Measurements from ENCODE around the gene CCDC47. TPM values are rescaled to one million over a fixed set of nuclear protein-coding genes. Genes with fewer than 3 reads are reported as not detected.

Gene CCDC47
- total and polyA plus RNA-seq, 2 of the 13 experiments (the other 11 are each of a cell fraction or from before 2014, with no cell fraction given): 59.3 to 99.5 TPM

- Histone ChIP-seq H3K9ac (ENCODE audit: insufficient read depth, low read depth, low read length) (no peak overlapping the region), H3K36me3 (replicated peaks in 1 of 2; ENCODE audit: control insufficient read depth in 1 of 2, insufficient read depth in 2 of 2, low read length in 2 of 2) (peaks cover 52 to 96% of the 10 kb centered on the region in 2 experiments), H3K9me3 (ENCODE audit: low read length) (no peaks in the 10 kb centered on the region), H4K20me1 (ENCODE audit: insufficient read depth, low read length) (no peaks in the 10 kb centered on the region), H3K79me2 (ENCODE audit: insufficient read depth, low read length) (no peaks in the 10 kb centered on the region), H2AFZ (ENCODE audit: low read length) (no peak overlapping the region), H3K27ac (ENCODE audit: extremely low read length, insufficient read depth, low read length) (no peak overlapping the region), H3K27me3 (ENCODE audit: control insufficient read depth in 1 of 2, insufficient read depth in 2 of 2, low read length in 2 of 2) (no peaks in the 10 kb centered on the region), H3K4me3 (replicated peaks in 1 of 3; ENCODE audit: insufficient read depth in 1 of 3, low read depth in 2 of 3, low read length in 3 of 3) (no peak overlapping the region), H3K4me2 (ENCODE audit: low read depth, low read length) (no peak overlapping the region), H3K4me1 (ENCODE audit: insufficient read depth, low read length) (no peaks in the 10 kb centered on the region)
- TF ChIP-seq FUBP1 (CRISPR knock-in tag; IDR thresholded peaks at IDR 0.05; ENCODE audit: borderline replicate concordance) (no peak), ZNF549 (CRISPR knock-in tag; IDR thresholded peaks at IDR 0.05) (no peak), MXI1 (IDR thresholded peaks at IDR 0.05; ENCODE audit: borderline replicate concordance, low read depth, low read length) (no peak), ZNF737 (CRISPR knock-in tag; IDR thresholded peaks at IDR 0.05; ENCODE audit: borderline replicate concordance) (no peak), ZNF629 (CRISPR knock-in tag; conservative IDR thresholded peaks at IDR 0.05) (no peak), PAX8 (CRISPR knock-in tag; IDR thresholded peaks at IDR 0.05; ENCODE audit: borderline replicate concordance) (no peak), ARID5B (CRISPR knock-in tag; IDR thresholded peaks at IDR 0.05) (no peak), YEATS4 (CRISPR knock-in tag; IDR thresholded peaks at IDR 0.05; ENCODE audit: borderline replicate concordance) (no peak), HINFP (CRISPR knock-in tag; IDR thresholded peaks at IDR 0.05; ENCODE audit: low read depth) (no peak), HMGA1 (CRISPR knock-in tag; conservative IDR thresholded peaks at IDR 0.05) (no peak), ZNF256 (CRISPR knock-in tag; conservative IDR thresholded peaks at IDR 0.05) (no peak), ZNF558 (CRISPR knock-in tag; IDR thresholded peaks at IDR 0.05; ENCODE audit: borderline replicate concordance) (no peak)
- in situ Hi-C loops (cut with HindIII; ENCODE audit: extremely low pct_ligation_motif_present, low pct_unique_long_range_greater_than_20kb): no loop called here
- FAIRE-seq (no peak), ATAC-seq (no peak), DNase-seq (ENCODE audit: low spot score) (no peak)
- intact Hi-C loops (cut with micrococcal nuclease; ENCODE audit: unreplicated experiment): no loop called here
- POLR2A ChIA-PET: interaction anchor here (1.3 kb wide), 1 partner anchor 11 kb away, joined by 3 read pairs; no protein-coding TSS in a partner anchor
- BruUV-seq (replicated peaks): no TSS peak
- CTCF ChIA-PET (ENCODE audit: low intra/inter-chr PET ratio, low total read pairs): no interaction called here
- 91% methylated on average over 9 of the region's 9 CpGs for WGBS (ENCODE audit: low lambda C conversion rate)
These were observed 36.6 kb upstream of the CCDC47 start for GRCh38 chr17:63809970-63810369.
